Upper lobe of left lung (tissue), 4 donors: ENCODE data around the gene PTPRR.

ENCODE experiments used
- POLR2AphosphoS5 ChIP-seq, 2 donors: sonication (generic); formaldehyde crosslinking; IDR thresholded peaks; one replicate each; pipeline ENCODE4 v1.5.1; 2017; ENCODE audit warnings: antibody characterized with exemption in 2 of 2
- TF ChIP-seq, protein P1 (sequence below), 6 experiments: fragments of 450-650 bp in 4 of 6; fragments of 200-600 bp in 2 of 6; sonication (generic) in 2 of 6; IDR thresholded peaks; one replicate each; pipeline ENCODE4 v1.5.1; 2016 to 2019; ENCODE audit warnings: antibody characterized with exemption in 6 of 6

- TF ChIP-seq, protein P1, sequence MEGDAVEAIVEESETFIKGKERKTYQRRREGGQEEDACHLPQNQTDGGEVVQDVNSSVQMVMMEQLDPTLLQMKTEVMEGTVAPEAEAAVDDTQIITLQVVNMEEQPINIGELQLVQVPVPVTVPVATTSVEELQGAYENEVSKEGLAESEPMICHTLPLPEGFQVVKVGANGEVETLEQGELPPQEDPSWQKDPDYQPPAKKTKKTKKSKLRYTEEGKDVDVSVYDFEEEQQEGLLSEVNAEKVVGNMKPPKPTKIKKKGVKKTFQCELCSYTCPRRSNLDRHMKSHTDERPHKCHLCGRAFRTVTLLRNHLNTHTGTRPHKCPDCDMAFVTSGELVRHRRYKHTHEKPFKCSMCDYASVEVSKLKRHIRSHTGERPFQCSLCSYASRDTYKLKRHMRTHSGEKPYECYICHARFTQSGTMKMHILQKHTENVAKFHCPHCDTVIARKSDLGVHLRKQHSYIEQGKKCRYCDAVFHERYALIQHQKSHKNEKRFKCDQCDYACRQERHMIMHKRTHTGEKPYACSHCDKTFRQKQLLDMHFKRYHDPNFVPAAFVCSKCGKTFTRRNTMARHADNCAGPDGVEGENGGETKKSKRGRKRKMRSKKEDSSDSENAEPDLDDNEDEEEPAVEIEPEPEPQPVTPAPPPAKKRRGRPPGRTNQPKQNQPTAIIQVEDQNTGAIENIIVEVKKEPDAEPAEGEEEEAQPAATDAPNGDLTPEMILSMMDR (IDR thresholded peaks at IDR 0.05), result no peak
- no peak for TF ChIP-seq POLR2AphosphoS5 (IDR thresholded peaks at IDR 0.05)
Measured at GRCh38 chr12:70964867-70965510, 44.5 kb upstream of the PTPRR start.
